ENCODE data around the gene SORCS2.

DNA sequence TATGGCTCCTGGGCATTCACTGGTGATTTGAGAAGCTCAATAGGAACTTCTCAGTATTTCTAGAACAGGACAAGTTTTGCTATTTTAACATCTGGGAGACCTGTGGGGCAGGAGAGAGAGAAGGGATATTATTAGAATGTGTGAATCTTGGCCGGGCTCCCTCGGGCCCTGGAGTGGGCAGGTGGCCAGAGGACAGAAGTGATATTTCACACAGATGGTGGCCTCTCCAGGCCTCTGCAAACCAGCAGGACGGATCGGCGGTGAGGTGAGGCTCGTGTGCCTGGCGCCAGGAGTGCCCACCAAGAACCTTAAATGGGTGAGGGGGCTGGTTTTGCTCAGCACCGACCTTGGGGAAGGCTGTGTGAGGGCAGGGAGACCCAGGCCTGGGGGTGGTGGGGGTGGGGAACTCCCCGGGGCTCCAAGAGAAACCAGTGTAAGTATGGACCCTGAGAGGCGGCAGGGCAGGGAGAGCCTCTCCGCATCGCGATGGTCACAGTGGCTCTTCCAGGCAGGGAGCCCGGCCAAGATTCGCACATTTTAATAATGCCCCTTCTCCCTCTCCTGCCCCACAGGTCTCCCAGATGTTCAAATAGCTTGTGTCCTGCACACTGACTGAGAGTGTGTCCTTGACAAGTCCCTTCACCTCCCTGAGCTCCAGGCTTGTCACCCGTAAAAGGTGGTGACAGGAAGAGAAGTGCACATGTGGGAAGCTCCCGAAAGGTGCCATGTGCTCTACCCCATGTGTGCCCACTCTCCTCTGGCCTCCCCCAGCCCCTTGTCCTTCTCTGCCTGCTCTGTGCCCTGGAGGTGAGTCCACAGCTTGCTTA is 64.9 kb downstream of the SORCS2 start:
- TF ChIP-seq, protein P1, sequence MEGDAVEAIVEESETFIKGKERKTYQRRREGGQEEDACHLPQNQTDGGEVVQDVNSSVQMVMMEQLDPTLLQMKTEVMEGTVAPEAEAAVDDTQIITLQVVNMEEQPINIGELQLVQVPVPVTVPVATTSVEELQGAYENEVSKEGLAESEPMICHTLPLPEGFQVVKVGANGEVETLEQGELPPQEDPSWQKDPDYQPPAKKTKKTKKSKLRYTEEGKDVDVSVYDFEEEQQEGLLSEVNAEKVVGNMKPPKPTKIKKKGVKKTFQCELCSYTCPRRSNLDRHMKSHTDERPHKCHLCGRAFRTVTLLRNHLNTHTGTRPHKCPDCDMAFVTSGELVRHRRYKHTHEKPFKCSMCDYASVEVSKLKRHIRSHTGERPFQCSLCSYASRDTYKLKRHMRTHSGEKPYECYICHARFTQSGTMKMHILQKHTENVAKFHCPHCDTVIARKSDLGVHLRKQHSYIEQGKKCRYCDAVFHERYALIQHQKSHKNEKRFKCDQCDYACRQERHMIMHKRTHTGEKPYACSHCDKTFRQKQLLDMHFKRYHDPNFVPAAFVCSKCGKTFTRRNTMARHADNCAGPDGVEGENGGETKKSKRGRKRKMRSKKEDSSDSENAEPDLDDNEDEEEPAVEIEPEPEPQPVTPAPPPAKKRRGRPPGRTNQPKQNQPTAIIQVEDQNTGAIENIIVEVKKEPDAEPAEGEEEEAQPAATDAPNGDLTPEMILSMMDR (IDR thresholded peaks at IDR 0.05; ENCODE audit: low read depth, low read length) = no peak
- TF ChIP-seq EZH2phosphoT487 (IDR thresholded peaks at IDR 0.05; ENCODE audit: low read depth) = no peak
